ENCODE data around the gene SYT15.
"Not testable (repeated sequence)": the region's sequence is repeated elsewhere in the genome, so short reads cannot be mapped to it uniquely, and the experiment has no call there.

The SYT15 gene

DNA sequence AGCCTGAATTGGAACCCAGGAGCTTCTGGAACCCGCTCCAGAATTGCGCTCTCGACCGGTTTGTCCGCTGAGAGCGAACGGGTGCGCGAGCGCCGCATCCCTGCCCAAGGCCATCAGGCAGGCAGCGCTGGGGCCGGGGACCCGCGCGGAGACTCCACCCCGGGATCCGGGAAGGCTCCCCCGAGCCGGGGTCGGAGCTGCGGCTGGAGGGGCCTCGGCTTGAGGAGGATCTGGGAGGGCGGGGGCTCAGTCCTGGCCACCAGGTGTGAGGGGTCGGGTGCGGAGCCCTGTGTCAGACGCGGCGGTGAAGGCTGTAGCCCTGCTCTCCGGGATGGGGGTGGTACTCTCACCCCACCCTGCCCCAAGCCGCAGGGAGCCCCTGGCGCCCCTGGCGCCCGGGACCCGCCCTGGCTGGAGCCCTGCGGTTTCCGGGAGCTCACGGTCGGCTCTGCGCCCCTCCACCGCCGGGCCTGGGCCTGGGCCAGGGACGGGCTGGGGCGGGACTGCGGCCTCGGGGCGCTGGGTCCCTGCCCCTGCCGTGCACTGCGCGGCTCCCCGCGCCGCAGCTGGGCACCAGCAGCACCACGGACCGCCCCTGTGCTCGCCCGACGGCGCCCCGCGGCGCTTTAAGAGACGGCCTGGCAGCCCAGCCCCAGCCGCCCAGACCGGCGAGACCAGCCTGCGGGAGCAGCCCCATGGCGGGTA is at the start of gene SYT15:
Gene SYT15 (plus strand): TSS at position 655 of the 705 bp plus-strand sequence. CDS start 41 bp downstream, at position 696.
- not testable (repeated sequence) for DNase-seq (ENCODE audit: low spot score)

DNA sequence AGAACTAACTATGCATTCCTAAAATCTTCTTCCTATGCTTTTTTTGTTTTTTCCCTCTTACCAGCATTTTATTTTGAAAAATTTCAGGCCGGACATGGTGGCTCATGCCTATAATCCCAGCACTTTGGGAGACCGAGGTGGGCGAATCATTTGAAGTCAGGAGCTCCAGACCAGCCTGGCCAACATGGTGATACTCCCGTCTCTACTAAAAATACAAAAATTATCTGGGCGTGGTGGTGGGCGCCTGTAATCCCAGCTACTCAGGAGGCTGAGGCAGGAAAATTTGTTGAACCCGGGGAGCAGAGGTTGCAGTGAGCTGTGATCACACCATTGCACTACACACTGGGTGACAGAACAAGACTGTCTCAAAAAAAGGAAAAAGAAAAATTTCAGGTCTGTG is 49.2 kb upstream of the SYT15 start:
- DNase-seq (ENCODE audit: low spot score) = not testable (repeated sequence)

DNA sequence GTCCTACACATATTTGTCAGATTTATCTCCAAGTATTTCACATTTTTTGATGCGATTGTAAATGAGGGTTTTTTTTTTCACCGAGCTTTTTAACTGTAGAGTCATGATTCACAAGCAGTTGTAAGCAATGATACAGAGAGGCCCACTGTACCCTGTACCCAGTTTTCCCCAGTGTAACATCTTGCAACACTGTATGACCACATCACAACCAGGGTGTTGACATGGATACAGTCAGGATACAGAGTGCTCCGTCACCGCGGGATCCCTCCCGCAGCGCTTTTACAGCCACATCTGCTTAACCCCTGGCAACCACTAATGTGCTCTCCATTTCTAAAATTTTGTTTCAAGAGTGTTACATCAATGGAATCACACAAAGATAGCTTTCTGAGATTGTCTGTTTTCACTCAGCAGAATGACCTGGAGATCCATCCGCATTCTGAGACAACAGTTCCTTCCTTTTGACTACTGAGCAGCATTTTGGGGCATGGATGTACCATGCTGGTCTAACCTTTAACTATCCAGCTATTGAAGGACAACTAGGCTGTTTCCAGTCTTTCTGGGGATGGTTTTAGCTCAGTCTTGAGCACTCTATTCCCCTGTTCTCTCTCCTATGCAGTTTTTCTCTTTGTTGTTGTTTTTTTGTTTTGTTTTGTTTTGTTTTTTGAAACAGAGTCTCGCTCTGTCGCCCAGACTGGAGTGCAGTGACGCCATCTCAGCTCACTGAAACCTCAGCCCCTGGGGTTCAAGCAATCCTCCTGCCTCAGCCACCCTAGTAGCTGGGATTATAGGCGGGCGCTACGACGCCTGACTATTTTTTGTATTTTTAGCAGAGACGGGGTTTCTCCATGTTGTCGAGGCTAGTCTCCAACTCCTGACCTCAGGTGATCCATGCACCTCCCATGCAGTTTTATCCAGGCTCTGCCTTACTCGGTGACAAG is 48.4 kb upstream of the SYT15 start:
- no peak for DNase-seq (ENCODE audit: low spot score)

DNA sequence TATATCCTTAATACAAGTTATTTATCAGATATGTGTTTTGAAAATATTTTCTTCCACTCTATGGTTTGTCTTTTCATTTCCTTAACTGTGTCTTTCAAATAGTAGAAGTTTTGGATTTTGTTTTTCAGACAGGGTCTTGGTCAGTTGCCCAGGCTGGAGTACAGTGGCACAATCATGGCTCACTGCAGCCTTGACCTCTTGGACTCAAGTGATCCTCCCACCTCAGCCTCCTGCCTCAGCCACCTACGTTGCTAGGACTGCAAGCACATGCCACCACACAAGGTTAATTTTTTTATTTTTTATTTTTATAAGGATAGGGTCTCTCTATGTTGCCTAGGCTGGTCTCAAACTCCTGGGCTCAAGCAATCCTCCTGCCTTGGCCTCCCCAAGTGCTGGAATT is 46.7 kb upstream of the SYT15 start:
- DNase-seq (ENCODE audit: low spot score) = not testable (repeated sequence)

DNA sequence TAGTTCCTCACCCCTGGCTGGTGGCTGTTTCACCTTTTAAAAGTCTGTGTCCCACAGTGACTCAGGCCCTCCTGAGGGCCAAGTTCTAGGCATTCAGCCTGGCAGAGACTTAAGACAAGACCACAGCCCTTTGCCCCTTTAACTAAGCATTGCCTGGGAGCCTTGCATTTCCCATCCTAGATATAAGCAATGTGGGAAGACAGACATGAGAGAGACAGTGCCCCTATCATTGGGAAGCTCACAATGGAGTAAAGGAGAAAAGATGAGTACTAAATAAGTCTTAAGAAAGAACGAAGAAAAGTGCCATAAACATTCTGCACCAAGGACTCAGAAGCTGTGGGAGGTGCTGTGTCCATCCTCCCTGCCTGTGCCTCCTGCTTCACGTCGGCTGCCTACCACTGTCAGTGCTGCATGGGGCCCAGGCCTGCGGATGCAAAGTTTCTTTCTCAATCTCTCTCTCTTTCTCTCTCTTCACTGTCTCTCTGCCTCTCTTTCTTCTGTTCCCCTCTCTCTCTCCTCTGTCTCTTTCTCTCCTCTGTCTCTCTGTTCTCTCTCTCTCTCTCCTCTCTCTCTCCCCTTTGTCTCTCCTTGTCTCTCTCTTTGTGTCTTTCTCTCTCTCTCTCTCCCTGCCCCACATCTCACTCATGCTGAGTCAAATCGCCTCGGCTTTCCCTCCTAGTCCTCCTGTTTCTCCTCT is 44.0 kb upstream of the SYT15 start:
- DNase-seq (ENCODE audit: low spot score) = no peak

DNA sequence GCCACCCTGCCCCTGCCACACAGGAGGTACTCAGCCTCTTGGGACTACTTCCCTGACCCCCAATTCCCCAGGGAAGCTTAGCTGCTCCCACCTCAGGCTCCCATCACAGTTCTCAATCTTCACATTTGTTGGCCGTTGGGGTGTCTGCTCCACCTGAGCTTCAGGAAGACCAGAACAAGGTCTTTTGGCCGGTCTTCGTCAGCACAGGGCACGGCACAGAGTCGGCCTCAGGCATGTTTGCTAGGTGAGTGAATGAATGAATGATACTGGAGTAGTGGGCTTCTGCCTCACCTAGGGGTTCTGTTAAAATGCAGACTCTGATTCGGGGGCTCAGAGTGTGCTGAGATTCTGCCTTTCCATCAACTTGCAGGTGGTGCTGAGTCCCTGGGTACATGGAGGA is 42.8 kb upstream of the SYT15 start:
- DNase-seq (ENCODE audit: low spot score) = no peak

DNA sequence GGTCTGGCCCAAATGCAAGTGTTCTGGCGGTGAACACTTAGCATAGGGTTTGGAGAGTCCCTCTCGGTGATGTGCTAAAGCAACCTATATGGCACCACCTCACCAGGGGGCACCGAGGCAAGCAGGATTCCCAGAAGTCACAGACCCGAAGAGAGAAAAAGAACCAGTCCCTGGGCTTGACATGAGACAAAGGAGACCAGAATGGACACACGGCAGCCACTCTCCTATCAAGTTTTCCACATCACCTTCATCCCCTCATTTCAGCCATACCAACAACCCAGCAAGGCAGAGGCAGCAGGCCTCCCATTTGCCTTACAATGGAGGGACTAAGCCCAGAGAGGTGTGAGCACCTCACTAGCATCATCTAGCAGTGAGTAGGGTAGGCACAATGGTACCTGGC is 42.1 kb upstream of the SYT15 start:
- no peak for DNase-seq (ENCODE audit: low spot score)

DNA sequence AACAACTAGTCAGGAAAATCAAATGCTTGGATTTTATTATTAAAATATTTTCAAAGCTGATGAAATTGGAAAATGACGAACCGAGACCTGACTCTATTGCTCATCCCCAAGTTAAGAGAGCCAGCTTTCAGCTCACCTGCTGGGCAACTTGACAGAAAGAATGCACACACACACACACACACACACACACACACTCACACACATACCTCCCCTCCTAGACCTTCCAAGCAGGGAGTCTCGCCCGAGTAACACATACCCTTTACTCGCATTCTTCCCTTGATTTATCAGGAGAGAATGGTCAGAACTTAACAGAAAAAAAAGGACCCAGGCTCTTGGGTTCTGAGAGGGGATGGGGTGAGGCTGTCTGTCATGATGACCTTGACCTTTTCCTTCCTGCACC is 41.6 kb upstream of the SYT15 start:
- DNase-seq (ENCODE audit: low spot score) = no peak

DNA sequence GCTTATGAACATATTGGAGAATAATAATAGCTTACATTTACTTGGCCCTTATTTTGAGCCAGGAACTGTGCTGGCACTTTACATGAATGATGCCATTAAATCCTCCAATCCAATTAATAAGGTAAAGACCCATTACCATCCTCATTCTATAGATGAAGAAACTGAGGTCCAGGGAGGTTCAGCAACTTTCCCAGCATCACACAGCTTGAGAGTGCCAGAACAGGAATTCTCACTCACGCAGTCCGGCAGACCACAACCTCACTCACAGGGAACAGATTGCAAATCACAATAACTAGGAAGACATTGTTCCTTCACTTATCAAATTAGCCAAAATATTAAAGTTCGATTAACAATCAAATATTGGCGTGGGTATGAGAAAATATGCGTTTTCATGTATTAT is 40.8 kb upstream of the SYT15 start:
- DNase-seq (ENCODE audit: low spot score) = no peak

DNA sequence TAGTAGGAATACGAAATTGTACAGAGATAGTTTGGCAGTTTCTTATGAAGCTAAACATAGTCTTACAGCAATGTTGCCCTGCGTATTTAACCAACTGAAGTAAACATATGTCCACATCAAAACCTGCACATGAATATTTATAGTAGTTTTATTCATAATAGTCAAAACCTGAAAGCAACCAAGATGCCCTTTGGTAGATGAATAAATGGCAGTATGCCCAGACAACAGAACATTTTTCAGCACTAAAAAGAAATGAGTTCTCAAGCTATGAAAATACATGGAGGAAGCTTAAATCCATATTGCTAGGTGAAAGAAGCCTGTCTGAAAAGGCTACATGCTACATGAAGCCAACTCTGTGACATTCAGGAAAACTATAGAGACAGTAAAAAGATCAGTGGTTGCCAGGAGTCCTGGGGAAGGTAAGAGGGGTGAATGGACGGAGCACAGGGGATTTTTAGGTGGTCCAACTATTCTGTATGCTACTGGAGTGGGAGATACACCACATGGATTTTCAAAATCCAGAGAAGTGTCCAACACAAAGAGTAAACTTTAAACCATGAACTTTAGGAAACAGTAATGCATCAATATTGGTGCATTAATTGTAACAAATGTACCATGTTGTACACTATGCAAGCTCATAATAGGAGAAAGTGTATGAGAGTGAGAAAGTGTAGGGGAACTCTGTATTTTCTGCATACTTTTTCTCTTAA is 40.1 kb upstream of the SYT15 start:
- no peak for DNase-seq (ENCODE audit: low spot score)

DNA sequence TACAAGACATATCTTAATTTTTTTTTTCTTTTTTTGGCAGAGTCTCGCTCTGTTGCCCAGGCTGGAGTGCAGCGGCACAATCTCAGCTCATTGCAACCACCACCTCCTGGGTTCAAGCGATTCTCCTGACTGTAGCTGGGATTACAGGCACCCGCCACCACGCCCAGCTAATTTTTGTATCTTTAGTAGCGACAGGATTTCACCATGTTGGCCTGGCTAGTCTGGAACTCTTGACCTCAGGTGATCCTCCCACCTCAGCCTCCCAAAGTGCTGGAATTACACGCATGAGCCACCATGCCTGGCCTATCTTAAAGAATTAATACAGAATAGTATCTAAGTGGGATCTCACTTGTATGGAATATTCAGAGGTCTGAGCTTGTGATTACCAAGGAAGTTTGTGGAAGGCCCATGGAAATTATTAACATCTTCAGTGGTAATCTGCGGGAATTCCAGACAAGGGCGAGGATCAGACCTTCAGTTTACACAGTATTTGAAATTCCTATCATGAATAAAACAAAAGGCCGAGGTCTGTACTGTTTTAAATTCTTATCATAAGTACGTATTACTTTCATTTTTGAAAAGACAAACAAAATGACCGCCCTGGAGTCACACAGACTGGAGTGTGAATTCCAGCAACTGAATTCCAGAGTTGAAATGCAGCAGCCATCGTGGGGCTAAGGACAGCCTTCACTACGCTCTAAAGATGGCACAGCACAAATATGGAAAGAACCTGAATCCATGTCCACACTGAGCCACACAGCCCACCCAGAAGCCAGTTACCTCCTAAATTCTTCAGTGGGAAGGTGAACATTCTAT is 39.1 kb upstream of the SYT15 start:
- no peak for DNase-seq (ENCODE audit: low spot score)

DNA sequence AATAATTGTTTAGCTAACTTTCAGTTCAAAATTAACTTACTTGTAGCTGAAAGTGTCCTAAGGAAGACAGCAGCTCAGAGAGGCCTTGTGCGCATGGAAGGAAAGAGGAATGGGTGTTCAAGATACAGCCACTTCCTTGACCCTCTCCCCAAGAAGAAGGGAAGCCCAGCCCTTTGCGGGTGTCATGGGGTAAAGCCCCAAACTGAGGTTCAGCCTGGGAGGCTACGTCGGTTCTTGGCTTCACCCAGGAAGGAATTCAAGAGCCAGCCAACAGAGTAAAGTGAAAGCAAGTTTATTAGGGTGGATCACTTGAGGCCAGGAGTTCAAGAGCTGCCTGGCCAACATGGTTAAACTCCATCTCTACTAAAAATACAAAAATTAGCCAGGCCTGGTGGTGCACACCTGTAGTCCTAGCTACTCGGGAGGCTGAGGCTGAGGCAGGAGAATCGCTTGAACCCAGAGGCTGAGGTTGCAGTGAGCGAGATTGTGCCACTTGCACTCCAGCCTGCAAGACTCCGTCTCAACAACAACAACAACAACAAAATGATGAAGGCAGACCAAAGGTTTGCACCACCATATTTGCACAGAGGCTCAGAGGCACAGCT is 38.4 kb upstream of the SYT15 start:
- DNase-seq (ENCODE audit: low spot score) = no peak

DNA sequence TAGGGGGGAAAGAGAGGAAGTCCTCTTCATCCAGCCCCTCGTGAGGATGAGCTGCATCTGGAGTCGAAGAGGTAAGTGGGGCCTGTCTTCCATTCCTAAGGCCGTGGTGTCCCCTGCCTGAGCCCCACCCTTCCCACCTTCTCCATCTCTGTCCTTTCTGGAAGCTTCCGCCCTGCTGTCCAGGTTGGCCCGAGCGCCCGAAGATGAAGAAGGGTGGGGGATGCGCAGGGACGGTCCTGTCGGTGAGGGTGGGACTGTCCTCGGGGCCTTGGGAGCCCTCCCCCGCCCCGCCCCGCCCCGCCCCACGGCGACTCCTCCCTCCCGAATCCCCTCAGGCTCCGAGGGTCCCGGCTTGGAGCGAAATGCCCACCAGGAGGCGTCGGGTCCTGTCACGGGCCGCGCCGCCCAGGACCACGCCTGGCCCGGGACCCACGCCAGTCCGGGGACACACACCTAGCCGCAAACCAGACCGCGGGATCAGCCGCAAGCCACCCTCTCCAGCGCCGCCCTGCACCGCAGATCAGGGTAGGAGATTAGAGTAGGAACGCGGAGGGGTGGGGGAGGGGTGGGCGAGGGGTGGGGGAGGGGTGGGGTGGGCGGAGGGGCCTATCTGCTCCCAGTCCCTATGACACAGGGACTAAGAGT is 37.8 kb upstream of the SYT15 start:
- no peak for DNase-seq (ENCODE audit: low spot score)

DNA sequence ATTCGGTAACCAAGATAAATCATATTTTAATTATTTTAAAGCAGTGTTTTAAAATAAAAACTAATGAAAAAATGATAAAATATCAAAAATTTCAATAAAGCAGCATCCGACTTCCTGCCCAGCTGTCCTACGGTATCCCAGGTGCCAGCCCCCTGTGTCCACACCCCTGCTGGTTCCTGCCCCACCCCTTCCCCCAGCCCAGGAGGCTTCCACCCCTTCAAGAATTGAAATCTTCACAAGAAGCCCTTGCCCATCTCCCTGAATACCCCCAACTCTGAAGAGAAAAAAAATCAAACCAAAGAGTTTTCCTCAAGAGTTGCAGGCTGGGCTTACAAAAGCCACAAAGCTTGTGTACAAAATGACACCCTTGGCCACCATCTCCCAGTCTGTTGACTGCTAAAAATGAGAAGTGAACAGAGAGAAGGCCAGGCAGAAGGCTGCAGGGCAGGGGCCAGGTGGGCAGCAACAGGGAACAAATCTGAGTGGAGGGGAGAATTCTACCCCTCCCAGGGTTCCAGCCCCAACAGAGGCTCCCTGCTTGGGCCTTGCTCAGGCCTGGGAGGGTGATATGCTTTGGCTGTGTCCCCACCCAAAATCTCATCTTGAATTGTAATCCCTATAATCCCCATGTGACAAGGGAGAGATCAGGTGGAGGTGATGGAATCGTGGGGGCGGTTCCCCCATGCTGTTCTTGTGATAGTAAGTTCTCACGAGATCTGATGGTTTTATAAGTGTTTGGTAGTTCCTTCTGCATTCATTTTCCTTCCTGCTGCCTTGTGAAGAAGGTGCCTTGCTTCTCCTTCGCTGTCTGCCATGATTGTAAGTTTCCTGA is 37.0 kb upstream of the SYT15 start:
- DNase-seq (ENCODE audit: low spot score) = no peak

DNA sequence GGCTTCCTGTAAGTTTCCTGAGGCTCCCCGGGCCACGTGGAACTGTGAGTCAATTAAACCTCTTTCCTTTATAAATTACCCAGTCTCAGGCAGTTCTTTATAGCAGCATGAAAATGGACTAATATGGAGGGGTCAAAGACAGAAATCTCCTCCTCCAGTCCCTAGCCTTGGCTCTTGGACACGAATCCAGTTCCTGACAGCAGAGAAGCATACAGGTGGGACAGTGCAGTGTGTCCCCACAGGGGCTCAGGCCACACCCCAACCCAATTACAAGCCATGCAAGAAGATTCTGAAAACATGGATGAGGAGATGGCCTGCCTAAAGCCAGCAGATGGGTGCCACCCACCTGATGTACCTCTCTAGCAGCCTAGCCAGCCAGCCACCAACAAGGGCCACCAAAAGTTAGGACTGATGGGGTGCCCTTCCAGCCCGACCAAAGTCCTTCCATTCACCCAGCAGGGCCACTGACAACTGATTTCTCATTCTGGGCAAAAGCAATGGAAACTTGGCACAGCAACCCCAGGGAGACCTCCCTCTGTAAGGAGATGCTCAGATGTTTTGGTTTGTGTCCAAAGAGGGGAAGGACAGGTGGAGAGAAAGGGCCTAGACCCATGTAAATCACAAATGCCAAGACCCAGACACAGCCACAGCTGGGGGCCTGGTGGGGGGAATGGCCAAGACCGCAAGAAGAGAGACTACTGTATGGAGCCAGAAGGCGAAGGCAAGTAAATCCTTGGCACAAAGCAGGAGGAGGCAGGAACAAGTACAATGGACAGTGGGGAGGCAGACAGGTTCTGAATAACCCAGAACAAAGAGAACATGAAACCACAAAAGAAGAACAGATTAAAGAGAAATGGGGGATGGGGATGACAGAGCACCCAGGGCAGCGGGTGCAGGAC is 36.1 kb upstream of the SYT15 start:
- no peak for DNase-seq (ENCODE audit: low spot score)

DNA sequence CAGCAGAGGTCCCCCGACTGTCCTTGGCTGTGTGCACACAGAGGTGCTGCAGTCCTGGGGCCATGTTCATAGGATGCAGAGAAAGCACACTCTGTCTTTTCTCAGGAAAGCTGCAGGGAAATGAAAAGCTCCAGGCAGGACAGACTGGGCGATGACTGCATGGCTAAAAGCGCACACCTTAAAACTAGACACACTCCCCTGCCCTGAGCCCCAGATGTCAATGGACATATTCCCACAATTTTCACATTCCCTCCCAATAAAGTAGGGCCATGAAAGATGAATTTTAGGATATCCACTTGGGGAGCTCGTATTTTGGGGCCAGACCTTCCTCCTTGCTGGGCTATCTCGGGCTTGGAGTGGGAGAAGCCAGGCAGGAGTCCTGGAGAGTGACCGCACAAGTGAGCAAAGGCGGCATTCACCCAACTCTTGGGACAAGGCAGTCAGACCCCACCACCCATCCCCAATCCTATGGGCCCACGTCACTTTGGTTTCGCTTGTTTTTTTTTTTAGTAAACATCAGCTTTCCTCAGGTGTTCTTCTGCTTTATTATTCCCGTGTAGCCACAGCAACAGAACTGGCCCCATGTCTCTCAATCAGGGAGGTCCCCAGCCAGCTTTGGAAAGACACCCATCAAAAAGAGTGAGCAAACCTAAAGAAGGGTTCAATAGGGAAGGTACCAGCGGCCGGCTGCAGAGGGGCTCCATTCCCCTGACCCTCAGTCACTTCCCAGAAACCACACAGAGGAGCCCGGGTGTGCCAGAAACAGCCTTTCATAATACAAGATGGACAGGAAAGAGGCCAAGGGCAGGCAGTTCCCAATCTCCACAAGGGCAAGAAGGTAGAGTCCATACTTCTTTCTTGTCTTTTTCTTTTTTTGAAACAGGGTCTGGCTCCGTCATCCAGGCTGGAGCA is 35.2 kb upstream of the SYT15 start:
- no peak for DNase-seq (ENCODE audit: low spot score)
